Activated T-helper 1 cell treated with Interleukin-2 at 50 U/mL for 16 hours (primary cell): ENCODE measurements around the gene ILDR1.
"Not testable (repeated sequence)": the region's sequence is repeated elsewhere in the genome, so short reads cannot be mapped to it uniquely, and the experiment has no call there.

Experiments
- DNase-seq: peaks from one replicate; pipeline ENCODE4 v3.0.0-alpha.2; 2020; ENCODE audit warnings: low read depth

The ILDR1 gene

DNA sequence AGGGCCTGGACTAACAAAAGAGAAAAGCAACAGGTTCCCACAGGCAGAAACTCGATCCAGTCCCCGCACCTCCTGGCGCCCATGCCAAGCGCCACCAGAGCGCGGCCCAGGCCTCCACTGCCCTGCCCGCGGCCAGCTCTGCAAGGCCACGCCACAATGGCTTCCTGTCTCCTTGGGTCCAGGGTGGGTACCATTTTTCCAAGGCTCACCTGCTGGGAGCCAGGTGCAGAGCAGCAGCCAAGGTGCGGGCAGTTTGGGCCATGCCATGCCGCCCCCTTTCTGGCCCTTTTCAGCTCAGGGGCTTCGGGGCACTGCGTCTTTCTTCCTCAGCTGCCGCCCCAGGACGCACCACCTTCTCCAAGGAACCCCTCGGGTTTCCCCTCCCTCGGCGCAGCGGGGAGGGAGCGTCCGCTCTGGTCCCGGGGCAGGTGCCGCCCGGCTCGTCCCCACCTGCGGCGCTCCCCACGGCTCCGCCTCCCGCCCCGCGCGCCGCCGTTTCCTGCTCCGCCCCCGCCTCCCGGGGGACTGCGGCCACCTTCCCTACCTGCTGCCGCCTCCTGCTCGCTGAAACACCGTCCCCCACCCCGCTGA, at the start of gene ILDR1:
ILDR1 (minus strand) TSS at position 437 of the 591 bp plus-strand sequence; CDS start at position 267, 170 bp downstream.
- DNase-seq = peak; percentile 1

GRCh38 chr3:122067588-122068240, 45.7 kb upstream of the ILDR1 start:
- no peak for DNase-seq

DNA sequence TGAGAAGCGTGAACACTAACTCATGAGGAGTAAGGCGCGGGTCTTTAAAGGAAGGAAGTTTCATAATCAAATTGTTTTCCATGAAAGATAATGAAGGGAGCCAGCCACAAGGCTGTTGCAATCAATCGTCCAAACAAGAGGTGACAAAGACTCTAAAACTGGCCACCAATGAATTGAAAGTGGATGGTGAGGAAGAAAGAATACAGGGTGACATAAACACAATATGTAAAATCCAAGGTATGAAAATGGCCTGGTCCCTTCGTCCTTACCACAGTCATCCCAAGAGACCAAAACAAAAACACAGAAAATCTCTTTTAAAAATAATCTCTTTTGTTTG, 45.1 kb upstream of the ILDR1 start:
- no peak for DNase-seq

GRCh38 chr3:122066331-122067213, 44.5 kb upstream of the ILDR1 start:
- DNase-seq = no peak

GRCh38 chr3:122064326-122064725, 42.3 kb upstream of the ILDR1 start:
- DNase-seq = no peak

DNA sequence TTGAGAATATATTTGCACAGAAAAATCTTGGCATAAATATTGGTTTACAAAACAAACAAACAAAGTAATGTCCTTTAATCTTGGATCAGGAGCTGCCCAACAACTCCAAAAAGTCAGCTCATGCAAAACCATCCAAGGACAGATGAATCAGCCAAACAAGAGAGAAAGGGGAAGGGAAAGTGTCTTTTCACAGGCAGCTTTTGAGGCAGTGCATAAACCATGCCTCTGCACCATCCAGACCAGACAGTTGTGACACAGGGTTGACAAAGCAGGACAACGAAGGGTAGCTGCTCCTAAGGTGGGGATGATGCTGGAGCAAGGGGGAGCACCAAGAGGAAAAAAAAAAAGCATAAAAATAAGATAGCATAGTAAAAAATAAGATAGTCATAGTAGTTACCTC, 41.9 kb upstream of the ILDR1 start:
- DNase-seq = no peak

DNA sequence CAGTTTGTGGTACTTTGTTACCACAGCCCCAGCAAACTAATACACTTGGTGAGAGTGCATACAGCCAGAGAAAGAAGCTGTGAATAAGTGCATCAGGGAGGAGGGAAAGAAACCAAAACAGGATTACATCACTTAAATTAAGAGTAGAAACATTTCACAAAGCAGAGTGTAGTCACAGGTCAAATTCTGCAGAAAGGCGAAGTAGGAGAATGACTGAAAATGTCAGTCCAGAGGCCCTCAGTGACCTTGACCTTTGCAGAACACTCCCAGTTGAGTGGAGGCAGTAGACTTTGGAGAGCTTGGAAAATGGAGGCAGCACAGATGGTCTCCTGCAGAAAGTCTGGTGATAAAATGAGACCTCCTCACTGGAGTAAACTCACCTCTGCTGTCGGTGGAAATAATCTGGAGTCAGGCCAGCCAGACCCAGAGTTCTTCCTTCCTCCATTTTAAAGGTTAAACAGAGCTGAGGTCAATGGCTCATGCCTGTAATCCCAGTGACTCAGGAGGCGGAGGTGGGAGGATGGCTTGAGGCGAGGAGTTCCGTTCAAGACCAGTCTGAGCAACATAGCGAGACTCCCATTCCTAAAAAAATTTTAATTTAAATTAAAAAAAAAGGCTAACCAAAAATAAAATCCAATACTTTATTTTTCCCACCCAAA, 38.1 kb upstream of the ILDR1 start:
- DNase-seq = no peak

DNA sequence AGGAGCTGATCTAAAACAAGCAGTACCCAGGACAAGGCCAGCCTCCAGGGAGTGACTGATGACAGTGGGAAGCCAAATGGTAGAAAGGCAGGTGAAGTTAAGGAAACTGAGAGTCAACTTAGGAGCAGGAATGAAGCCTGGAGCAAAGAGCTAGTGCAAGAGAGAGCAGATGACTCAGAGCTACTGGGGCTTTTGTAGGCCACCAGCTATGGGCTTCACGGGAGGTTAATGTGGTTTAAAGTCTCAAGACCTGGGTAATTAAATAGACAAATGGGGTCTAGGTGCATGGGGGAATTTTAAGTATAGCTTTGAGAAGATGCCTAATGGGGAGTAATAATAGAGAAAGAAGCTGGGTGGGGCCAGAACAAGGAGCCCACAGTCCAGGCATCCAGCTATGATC, 36.2 kb upstream of the ILDR1 start:
- no peak for DNase-seq

GRCh38 chr3:122057671-122058070, 35.6 kb upstream of the ILDR1 start:
- DNase-seq = no peak

GRCh38 chr3:122055215-122055614, 33.2 kb upstream of the ILDR1 start, which contains the start of gene CD86:
TSS of gene CD86 (plus strand) at chr3:122055362. CDS start at chr3:122055490, 128 bp downstream.
- DNase-seq = no peak

- no peak for DNase-seq
Observed at GRCh38 chr3:122052968-122053367, 30.9 kb upstream of the ILDR1 start.

GRCh38 chr3:122047773-122048172, 25.7 kb upstream of the ILDR1 start:
- not testable (repeated sequence) for DNase-seq

DNA sequence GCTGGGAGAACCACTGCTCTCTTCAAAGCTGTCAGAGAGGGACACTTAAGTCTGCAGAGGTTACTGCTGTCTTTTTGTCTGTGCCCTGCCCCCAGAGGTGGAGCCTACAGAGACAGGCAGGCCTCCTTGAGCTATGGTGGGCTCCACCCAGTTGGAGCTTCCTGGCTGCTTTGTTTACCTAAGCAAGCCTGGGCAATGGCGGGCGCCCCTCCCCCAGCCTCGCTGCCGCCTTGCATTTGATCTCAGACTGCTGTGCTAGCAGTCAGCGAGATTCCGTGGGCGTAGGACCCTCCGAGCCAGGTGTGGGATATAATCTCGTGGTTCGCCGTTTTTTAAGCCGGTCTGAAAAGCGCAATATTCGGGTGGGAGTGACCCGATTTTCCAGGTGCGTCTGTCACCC, 25.2 kb upstream of the ILDR1 start:
- DNase-seq = not testable (repeated sequence)

DNA sequence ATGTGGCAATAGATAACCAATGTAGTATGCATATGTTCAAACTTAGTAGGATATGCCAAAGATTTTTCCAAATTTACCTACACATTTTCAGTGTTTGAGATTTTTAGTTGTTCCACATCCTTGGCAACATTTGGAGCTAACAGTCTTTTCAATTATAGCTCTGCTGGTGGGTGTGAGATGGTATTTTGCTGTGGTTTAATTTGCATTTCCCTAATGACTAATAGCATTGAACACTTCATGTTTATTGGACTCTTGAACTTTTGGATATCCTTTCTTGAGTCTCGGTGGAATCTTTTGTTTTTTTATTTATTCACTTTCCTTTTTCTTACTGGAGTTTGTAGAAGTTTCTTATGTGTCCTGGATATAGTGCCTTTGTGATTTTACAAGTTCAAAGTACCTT, 11.0 kb upstream of the ILDR1 start:
- DNase-seq = no peak

DNA sequence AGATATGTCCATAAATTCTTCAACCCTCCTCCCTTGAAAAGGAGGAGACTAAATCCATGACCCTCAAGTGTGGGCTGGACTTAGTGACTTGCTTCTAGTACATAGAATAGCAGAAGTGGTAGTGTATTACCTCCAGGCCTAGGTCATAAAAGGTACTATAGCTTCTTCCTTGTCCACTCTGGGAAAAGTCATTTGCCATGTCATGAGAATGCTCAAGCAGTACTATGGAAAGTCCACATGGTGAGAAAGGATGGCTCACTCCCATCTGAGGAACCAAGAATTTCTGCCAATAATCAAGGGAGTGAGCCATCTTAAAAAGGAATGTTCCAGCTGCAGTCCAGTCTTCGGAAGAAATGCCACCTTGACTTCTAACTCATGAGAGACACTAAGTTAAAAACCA, 10.5 kb upstream of the ILDR1 start:
- no peak for DNase-seq

GRCh38 chr3:122031123-122031468, 9.0 kb upstream of the ILDR1 start:
- no peak for DNase-seq

- DNase-seq = no peak
Observed at GRCh38 chr3:122030381-122031122, 8.5 kb upstream of the ILDR1 start.

DNA sequence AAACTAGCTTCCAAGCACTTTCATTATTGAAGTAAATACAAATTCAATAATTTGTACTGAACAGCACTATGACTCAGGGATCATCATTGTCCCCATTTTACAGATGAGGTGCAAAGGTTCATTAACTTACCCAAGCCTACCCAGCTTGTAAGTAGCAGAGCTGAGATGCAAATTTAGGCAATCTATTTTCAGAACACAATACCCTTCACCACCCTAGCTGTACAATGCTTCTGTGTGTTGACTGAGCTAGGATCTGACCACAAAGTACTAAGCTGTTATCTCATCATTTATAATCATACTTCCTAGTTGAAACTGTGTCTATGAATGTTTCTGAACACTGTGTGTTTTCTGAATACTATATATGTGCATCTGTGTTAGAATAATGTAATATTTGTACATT, 3.2 kb upstream of the ILDR1 start:
- no peak for DNase-seq

- DNase-seq = no peak
Observed at GRCh38 chr3:122024800-122025199, 2.8 kb upstream of the ILDR1 start.

DNA sequence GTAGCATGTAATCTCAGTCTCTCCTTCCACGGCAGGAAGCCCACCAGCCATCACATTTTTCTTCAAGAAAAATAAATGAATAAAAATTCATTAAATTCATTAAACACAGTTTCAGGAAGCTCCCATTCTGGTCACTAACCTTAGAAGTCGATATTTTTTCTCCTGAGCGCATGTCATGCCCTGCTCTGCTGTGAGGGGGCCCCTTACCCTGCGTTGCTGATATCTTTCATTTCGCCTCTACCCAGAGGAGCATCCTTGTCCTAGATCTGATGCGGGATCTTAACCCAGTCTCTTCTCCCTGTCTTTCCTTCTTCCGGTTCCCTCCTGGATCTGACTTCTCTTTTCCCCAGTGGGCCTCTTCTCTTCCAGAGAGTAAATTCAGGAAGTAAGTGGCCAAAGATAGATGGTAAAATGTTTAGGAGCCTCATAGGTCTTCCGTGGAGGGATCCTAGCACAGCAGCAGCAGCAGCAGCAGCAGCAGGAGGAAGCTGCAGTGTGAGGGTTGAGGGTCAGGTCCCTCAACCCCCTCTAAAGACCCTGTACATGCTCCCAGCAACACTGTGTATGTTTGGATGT, 1.4 kb upstream of the ILDR1 start:
- no peak for DNase-seq

GRCh38 chr3:122021037-122021436, 1.0 kb downstream of the ILDR1 start:
- DNase-seq = no peak

DNA sequence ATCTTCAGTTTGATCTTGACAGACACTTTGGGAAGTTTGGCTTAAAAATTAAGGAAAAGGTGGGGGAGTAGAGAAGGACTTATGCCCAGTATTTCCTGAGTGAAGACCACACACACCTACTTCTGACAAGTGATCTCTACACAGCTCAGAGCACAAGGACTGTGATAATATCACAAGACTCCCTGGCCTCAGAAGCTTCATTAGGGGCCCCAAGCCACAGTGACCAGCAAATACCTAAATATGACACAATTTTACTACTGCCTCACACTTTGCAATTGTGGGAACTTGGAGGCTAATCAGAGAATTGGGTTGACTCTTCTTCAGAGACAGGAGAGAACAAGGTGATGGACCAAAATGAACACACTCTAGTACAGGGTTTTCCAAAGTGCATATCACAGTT, 2.6 kb downstream of the ILDR1 start:
- no peak for DNase-seq
